GM12865 (cell line): ENCODE results near the gene SPINK6.

Experiments used
- DNase-seq: peaks from one replicate; pipeline ENCODE4 v3.0.0; 2010; ENCODE audit warnings: low read depth
- H3K4me3 ChIP-seq: 2 replicates; pipeline ENCODE4 v1.5.1; 2011; ENCODE audit warnings: mild to moderate bottlenecking, low read depth, low read length, control low read depth
- TF ChIP-seq, protein P1 (sequence below): IDR thresholded peaks from 2 replicates; pipeline ENCODE4 v1.5.1; 2011; ENCODE audit warnings: low read length, control low read depth, low read depth, inconsistent platforms; ENCODE audit not compliant: insufficient read depth; ENCODE audit errors: missing control alignments

Gene SPINK6, protein sequence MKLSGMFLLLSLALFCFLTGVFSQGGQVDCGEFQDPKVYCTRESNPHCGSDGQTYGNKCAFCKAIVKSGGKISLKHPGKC

GRCh38 chr5:148202531-148203203 is at the start of gene SPINK6:
TSS of gene SPINK6 (plus strand) at chr5:148203042. CDS start at chr5:148203097, 55 bp downstream.
- no peak within 1 kb of the TSS for H3K4me3 ChIP-seq
- TF ChIP-seq, protein P1, sequence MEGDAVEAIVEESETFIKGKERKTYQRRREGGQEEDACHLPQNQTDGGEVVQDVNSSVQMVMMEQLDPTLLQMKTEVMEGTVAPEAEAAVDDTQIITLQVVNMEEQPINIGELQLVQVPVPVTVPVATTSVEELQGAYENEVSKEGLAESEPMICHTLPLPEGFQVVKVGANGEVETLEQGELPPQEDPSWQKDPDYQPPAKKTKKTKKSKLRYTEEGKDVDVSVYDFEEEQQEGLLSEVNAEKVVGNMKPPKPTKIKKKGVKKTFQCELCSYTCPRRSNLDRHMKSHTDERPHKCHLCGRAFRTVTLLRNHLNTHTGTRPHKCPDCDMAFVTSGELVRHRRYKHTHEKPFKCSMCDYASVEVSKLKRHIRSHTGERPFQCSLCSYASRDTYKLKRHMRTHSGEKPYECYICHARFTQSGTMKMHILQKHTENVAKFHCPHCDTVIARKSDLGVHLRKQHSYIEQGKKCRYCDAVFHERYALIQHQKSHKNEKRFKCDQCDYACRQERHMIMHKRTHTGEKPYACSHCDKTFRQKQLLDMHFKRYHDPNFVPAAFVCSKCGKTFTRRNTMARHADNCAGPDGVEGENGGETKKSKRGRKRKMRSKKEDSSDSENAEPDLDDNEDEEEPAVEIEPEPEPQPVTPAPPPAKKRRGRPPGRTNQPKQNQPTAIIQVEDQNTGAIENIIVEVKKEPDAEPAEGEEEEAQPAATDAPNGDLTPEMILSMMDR: no peak
- no peak for DNase-seq

DNA sequence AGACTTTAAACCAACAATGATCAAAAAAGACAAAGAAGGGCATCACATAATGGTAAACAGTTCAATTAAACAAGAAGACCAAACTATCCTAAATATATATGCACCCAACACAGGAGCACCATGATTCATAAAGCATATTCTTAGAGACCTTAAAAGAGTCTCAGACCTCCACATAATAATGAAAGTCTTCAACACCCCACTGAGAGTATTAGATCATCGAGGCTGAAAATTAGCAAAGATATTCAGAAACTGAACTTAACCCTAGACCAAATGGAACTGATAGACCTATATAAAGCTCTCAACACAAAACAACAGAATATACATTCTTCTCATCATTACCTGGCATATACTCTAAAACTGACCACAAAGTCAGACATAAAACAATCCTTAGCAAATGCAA is 46.2 kb upstream of the SPINK6 start:
- H3K4me3 ChIP-seq: no peak overlapping the region
- DNase-seq: no peak
- TF ChIP-seq, protein P1: no peak

GRCh38 chr5:148162038-148162437 is 40.8 kb upstream of the SPINK6 start:
- H3K4me3 ChIP-seq: no peak overlapping the region
- TF ChIP-seq, protein P1: no peak

GRCh38 chr5:148163345-148163744 is 39.5 kb upstream of the SPINK6 start:
- TF ChIP-seq, protein P1: no peak
- DNase-seq: no peak
- no peak overlapping the region for H3K4me3 ChIP-seq

More at GRCh38 chr5:148162038-148162437, 40.8 kb upstream of the SPINK6 start:
- DNase-seq: no peak

DNA sequence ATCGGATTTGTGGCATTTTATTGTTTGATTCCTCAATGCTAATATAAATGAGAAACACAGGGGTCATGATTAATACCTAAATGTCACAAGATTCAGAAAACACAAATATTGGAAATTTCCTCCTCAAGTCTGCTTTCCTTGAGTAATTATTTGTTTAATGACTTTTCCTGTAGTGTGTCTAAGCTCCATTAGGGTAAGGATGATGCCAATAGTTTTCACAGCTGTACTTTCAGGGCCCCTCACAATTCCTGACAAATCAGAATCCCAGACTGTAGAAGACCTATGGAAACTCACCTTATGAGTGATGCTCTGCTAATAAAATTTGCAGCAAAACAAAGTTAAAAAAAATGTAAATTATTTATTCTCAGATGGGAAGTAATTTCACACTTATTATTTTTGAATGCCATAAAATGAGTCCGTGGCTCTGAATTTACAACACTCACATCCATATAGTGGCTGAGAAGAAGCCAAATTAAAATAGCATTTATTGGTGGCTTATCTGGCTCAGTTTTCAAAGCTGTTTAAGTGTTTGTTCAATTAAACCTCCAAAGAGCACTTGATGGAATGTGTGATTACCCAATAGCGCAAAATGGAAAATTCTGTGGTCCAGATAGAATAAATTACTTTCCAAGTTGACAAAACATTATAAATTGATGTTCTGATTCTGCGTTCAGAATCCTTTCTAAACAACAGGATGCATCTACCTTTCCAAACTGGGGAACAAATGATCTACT is 36.1 kb upstream of the SPINK6 start:
- no peak for DNase-seq
- TF ChIP-seq, protein P1: no peak
- H3K4me3 ChIP-seq: no peak overlapping the region

DNA sequence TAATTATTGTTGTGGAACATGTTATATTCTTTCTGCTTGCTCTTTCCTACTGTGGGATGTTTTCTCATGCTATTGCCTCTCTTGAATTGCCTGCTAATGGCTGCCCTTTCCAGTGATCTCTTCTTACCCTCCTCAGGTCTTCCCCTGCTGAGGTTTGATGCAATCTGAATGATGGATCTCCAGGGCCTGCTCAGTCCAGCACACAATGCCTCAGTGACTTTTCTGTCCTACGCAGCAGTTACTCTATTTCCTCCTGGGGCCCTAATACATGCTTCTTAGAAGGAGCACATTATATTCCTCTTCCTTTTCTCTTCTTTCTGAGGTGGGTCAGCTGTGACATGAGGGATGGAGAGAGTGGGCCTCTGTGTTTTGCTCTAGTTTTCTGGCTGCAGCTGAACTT is 34.6 kb upstream of the SPINK6 start, which contains the start of gene SPINK14:
TSS of gene SPINK14 (plus strand) at position 301 of the 400 bp plus-strand sequence. CDS start 1,187 bp downstream, outside the sequence.
- TF ChIP-seq, protein P1: no peak
- H3K4me3 ChIP-seq: no peak within 1 kb of the TSS
- no peak for DNase-seq
